Hepatocyte (in vitro differentiated cells): ENCODE results near the gene PDK2. TPM values are rescaled to one million over a fixed set of nuclear protein-coding genes. Genes with fewer than 3 reads are reported as not detected.

Experiments
- DNase-seq: peaks from one replicate; pipeline ENCODE4 v3.0.0-alpha.2; 2016; ENCODE audit warnings: low spot score
- H2AFZ ChIP-seq: fragments of 200-600 bp; sonication (generic); 2 replicates; pipeline ENCODE4 v1.6.0; 2016; ENCODE audit warnings: antibody characterized with exemption, mild to moderate bottlenecking
- H3K27ac ChIP-seq: fragments of 200-600 bp; sonication (generic); 2 replicates; pipeline ENCODE4 v1.5.1; 2016; ENCODE audit warnings: mild to moderate bottlenecking
- H3K27me3 ChIP-seq: fragments of 200-600 bp; sonication (generic); 2 replicates; pipeline ENCODE4 v1.6.1; 2016
- H3K36me3 ChIP-seq: fragments of 200-600 bp; sonication (generic); replicated peaks from 2 replicates; pipeline ENCODE4 v1.5.1; 2016; ENCODE audit warnings: low read depth; ENCODE audit not compliant: insufficient read depth
- H3K4me1 ChIP-seq: fragments of 200-600 bp; sonication (generic); 2 replicates; pipeline ENCODE4 v1.5.1; 2016; ENCODE audit warnings: mild to moderate bottlenecking, moderate library complexity; ENCODE audit not compliant: insufficient read depth
- H3K4me2 ChIP-seq: fragments of 200-600 bp; sonication (generic); 2 replicates; pipeline ENCODE4 v1.6.0; 2016
- H3K4me3 ChIP-seq: fragments of 200-600 bp; sonication (generic); 2 replicates; pipeline ENCODE4 v1.5.1; 2016; ENCODE audit warnings: mild to moderate bottlenecking
- H3K79me2 ChIP-seq: fragments of 200-600 bp; sonication (generic); 2 replicates; pipeline ENCODE4 v1.6.0; 2017; ENCODE audit warnings: mild to moderate bottlenecking
- H3K9me2 ChIP-seq: fragments of 200-600 bp; sonication (generic); replicated peaks from 2 replicates; pipeline ENCODE4 v1.6.0; 2017; ENCODE audit warnings: mild to moderate bottlenecking; ENCODE audit not compliant: insufficient read depth
- H3K9me3 ChIP-seq: fragments of 200-600 bp; sonication (generic); 2 replicates; pipeline ENCODE4 v1.5.1; 2016; ENCODE audit warnings: low read depth, mild to moderate bottlenecking
- H4K20me1 ChIP-seq: fragments of 200-600 bp; sonication (generic); 2 replicates; pipeline ENCODE4 v1.6.0; 2016; ENCODE audit warnings: mild to moderate bottlenecking; ENCODE audit not compliant: insufficient read depth, poor library complexity, severe bottlenecking
- CTCF ChIP-seq: fragments of 200-600 bp; sonication (generic); IDR thresholded peaks from 2 replicates; pipeline ENCODE4 v1.5.1; 2016; ENCODE audit warnings: antibody characterized with exemption, mild to moderate bottlenecking; ENCODE audit not compliant: poor library complexity
- EZH2 ChIP-seq: fragments of 200-600 bp; sonication (generic); IDR thresholded peaks from 2 replicates; pipeline ENCODE4 v1.6.1; 2016; ENCODE audit warnings: antibody characterized with exemption, mild to moderate bottlenecking, borderline replicate concordance
- EZH2phosphoT487 ChIP-seq: fragments of 200-600 bp; sonication (generic); IDR thresholded peaks from one replicate; pipeline ENCODE4 v1.6.1; 2018; ENCODE audit warnings: antibody characterized with exemption, mild to moderate bottlenecking, low read depth, moderate library complexity; ENCODE audit not compliant: unreplicated experiment, severe bottlenecking
- WGBS: methylation state at CpG from one replicate; pipeline ENCODE4 v1.1.6; 2016; ENCODE audit warnings: low lambda C conversion rate; ENCODE audit errors: missing lambda C conversion rate; 5-methylcytosine and 5-hydroxymethylcytosine counted together
- polyA plus RNA-seq: library from polyadenylated mRNA; unstranded; fragments of >200 nt; fragmentation: Nextera tagmentation; extraction: Ambion mirVana; gene quantifications from 2 replicates; pipeline ENCODE4 v1.2.1, GENCODE V29; 2016
- total RNA-seq: library from RNA; depleted of rRNA; stranded (reverse); fragments of >200 nt; gene quantifications from 2 replicates; pipeline ENCODE4 v1.2.3, GENCODE V29; 2014

PDK2 gene
- total and polyA plus RNA-seq, 2 experiments from 2014 or later: 42.7 to 56.9 TPM

- no peaks in the 10 kb centered on the region for H3K27me3 ChIP-seq
- no peak overlapping the region for H2AFZ ChIP-seq
- no peaks in the 10 kb centered on the region for H4K20me1 ChIP-seq
- no peaks in the 10 kb centered on the region for H3K9me2 ChIP-seq
- H3K36me3 ChIP-seq: no peaks in the 10 kb centered on the region
- peaks cover 5% of the 10 kb centered on the region for H3K79me2 ChIP-seq
- peaks cover 6% of the 10 kb centered on the region for H3K4me1 ChIP-seq
- DNase-seq: peak; percentile 60
- WGBS: 82% methylated on average over 8 of the region's 8 CpGs
- TF ChIP-seq EZH2phosphoT487 (no peak), EZH2 (no peak), CTCF (no peak)
- no peak overlapping the region for H3K4me2 ChIP-seq
- H3K27ac ChIP-seq: peak overlapping the region; percentile 34
- H3K9me3 ChIP-seq: no peaks in the 10 kb centered on the region
- H3K4me3 ChIP-seq: no peak overlapping the region
Measured at GRCh38 chr17:50155115-50155819, 60.1 kb downstream of the PDK2 start.

- Histone ChIP-seq H3K27me3 (no peaks in the 10 kb centered on the region), H2AFZ (no peak overlapping the region), H3K4me1 (no peaks in the 10 kb centered on the region), H4K20me1 (no peaks in the 10 kb centered on the region), H3K4me2 (no peak overlapping the region), H3K27ac (no peak overlapping the region), H3K79me2 (no peaks in the 10 kb centered on the region), H3K36me3 (no peaks in the 10 kb centered on the region), H3K9me2 (no peaks in the 10 kb centered on the region), H3K4me3 (no peak overlapping the region), H3K9me3 (no peaks in the 10 kb centered on the region)
- 78% methylated on average over 4 of the region's 4 CpGs for WGBS
- no peak for DNase-seq
- TF ChIP-seq CTCF: no peak
- TF ChIP-seq EZH2: no peak
- TF ChIP-seq EZH2phosphoT487: no peak
Measured at GRCh38 chr17:50157891-50158290, 62.7 kb downstream of the PDK2 start.

- H3K4me3 ChIP-seq: peak overlapping the region; percentile 43
- no peaks in the 10 kb centered on the region for H4K20me1 ChIP-seq
- no peaks in the 10 kb centered on the region for H3K9me2 ChIP-seq
- no peaks in the 10 kb centered on the region for H3K79me2 ChIP-seq
- under 1% methylated on average over 41 of the region's 53 CpGs for WGBS
- peak; percentile 97 for DNase-seq
- TF ChIP-seq CTCF (peak; percentile 99), EZH2 (no peak), EZH2phosphoT487 (no peak)
- H3K9me3 ChIP-seq: no peaks in the 10 kb centered on the region
- peak overlapping the region; percentile 62 for H3K27ac ChIP-seq
- no peaks in the 10 kb centered on the region for H3K4me1 ChIP-seq
- peak overlapping the region; percentile 63 for H2AFZ ChIP-seq
- H3K36me3 ChIP-seq: no peaks in the 10 kb centered on the region
- no peaks in the 10 kb centered on the region for H3K27me3 ChIP-seq
- H3K4me2 ChIP-seq: peak overlapping the region; percentile 89
Measured at GRCh38 chr17:50161023-50161910, 66.1 kb downstream of the PDK2 start.

Other genes with a start within 250 kb of the PDK2 start
- not detected in 2 replicates for gene TAC4, start 247.3 kb upstream of the PDK2 start, total RNA-seq
- not detected in 2 replicates for gene TAC4, start 247.3 kb upstream of the PDK2 start, polyA plus RNA-seq
- gene DLX4, start 126.2 kb upstream of the PDK2 start, total RNA-seq: 0.17 and 0.32 TPM in 2 replicates
- 1.4 and 3.7 TPM in 2 replicates for gene DLX4, start 126.2 kb upstream of the PDK2 start, polyA plus RNA-seq
- gene DLX3, start 100.1 kb upstream of the PDK2 start, total RNA-seq: 0.37 and 0.88 TPM in 2 replicates
- 0.55 and 1.1 TPM in 2 replicates for gene DLX3, start 100.1 kb upstream of the PDK2 start, polyA plus RNA-seq
- gene ITGA3, start 39.2 kb upstream of the PDK2 start, total RNA-seq: 26.3 and 28.5 TPM in 2 replicates
- gene ITGA3, start 39.2 kb upstream of the PDK2 start, polyA plus RNA-seq: 32.8 and 43.4 TPM in 2 replicates
- gene SAMD14, start 34.8 kb downstream of the PDK2 start, total RNA-seq: 2.4 and 3.1 TPM in 2 replicates
- 3.1 and 4.2 TPM in 2 replicates for gene SAMD14, start 34.8 kb downstream of the PDK2 start, polyA plus RNA-seq
- gene PPP1R9B, start 55.3 kb downstream of the PDK2 start, total RNA-seq: 22.5 and 26.2 TPM in 2 replicates
- gene PPP1R9B, start 55.3 kb downstream of the PDK2 start, polyA plus RNA-seq: 5.1 and 6.7 TPM in 2 replicates
- 0.37 TPM in 1 of 2 replicates, not detected in the other for gene SGCA, start 70.7 kb downstream of the PDK2 start, total RNA-seq
- 0.83 and 2.2 TPM in 2 replicates for gene SGCA, start 70.7 kb downstream of the PDK2 start, polyA plus RNA-seq
- 351 and 1,063 TPM in 2 replicates for gene COL1A1, start 106.3 kb downstream of the PDK2 start, total RNA-seq
- gene COL1A1, start 106.3 kb downstream of the PDK2 start, polyA plus RNA-seq: 5,822 and 6,071 TPM in 2 replicates
- 6.9 and 11.3 TPM in 2 replicates for gene TMEM92, start 179.1 kb downstream of the PDK2 start, total RNA-seq
- 21.7 and 24.0 TPM in 2 replicates for gene TMEM92, start 179.1 kb downstream of the PDK2 start, polyA plus RNA-seq